ENCODE measurements around the gene CAPN8.
"Not testable (repeated sequence)": the region's sequence is repeated elsewhere in the genome, so short reads cannot be mapped to it uniquely, and the experiment has no call there.

The CAPN8 gene

GRCh38 chr1:223535319-223535718 lies 130.2 kb downstream of the CAPN8 start:
- FAIRE-seq (no peak), DNase-seq (ENCODE audit: insufficient read length) (no peak)
- TF ChIP-seq POLR2AphosphoS5 (IDR thresholded peaks at IDR 0.05; ENCODE audit: low read depth, low read length), result no peak

GRCh38 chr1:223534677-223535076 lies 130.8 kb downstream of the CAPN8 start:
- DNase-seq (ENCODE audit: insufficient read length), result no peak
- no peak for FAIRE-seq
- TF ChIP-seq POLR2A (IDR thresholded peaks at IDR 0.05; ENCODE audit: low read depth, low read length) (no peak), TAF1 (IDR thresholded peaks at IDR 0.05; ENCODE audit: borderline replicate concordance, low read depth, low read length) (no peak), POLR2AphosphoS5 (IDR thresholded peaks at IDR 0.05; ENCODE audit: low read depth, low read length) (no peak)

GRCh38 chr1:223533708-223534107 lies 131.8 kb downstream of the CAPN8 start:
- DNase-seq (ENCODE audit: insufficient read length) (no peak), FAIRE-seq (no peak)
- TF ChIP-seq TAF1 (IDR thresholded peaks at IDR 0.05; ENCODE audit: borderline replicate concordance, low read depth, low read length), result no peak
- no peak for TF ChIP-seq POLR2AphosphoS5 (IDR thresholded peaks at IDR 0.05; ENCODE audit: low read depth, low read length)
- no peak for TF ChIP-seq POLR2A (IDR thresholded peaks at IDR 0.05; ENCODE audit: low read depth, low read length)

- DNase-seq (ENCODE audit: insufficient read length) (no peak), FAIRE-seq (peak; percentile 94)
- no peak for TF ChIP-seq POLR2AphosphoS5 (IDR thresholded peaks at IDR 0.05; ENCODE audit: low read depth, low read length)
- TF ChIP-seq POLR2A (IDR thresholded peaks at IDR 0.05; ENCODE audit: low read depth, low read length), result no peak
- no peak for TF ChIP-seq TAF1 (IDR thresholded peaks at IDR 0.05; ENCODE audit: borderline replicate concordance, low read depth, low read length)
Observed at GRCh38 chr1:223531742-223532341, 133.7 kb downstream of the CAPN8 start.

GRCh38 chr1:223525957-223526356 lies 139.5 kb downstream of the CAPN8 start:
- DNase-seq (ENCODE audit: insufficient read length), result no peak
- FAIRE-seq, result no peak
- TF ChIP-seq TAF1 (IDR thresholded peaks at IDR 0.05; ENCODE audit: borderline replicate concordance, low read depth, low read length) (no peak), POLR2AphosphoS5 (IDR thresholded peaks at IDR 0.05; ENCODE audit: low read depth, low read length) (no peak), POLR2A (IDR thresholded peaks at IDR 0.05; ENCODE audit: low read depth, low read length) (no peak)

GRCh38 chr1:223525546-223525945 lies 140.0 kb downstream of the CAPN8 start:
- TF ChIP-seq TAF1 (IDR thresholded peaks at IDR 0.05; ENCODE audit: borderline replicate concordance, low read depth, low read length), result no peak
- DNase-seq (ENCODE audit: insufficient read length) (no peak), FAIRE-seq (no peak)

- TF ChIP-seq POLR2AphosphoS5 (IDR thresholded peaks at IDR 0.05; ENCODE audit: low read depth, low read length), result no peak
- TF ChIP-seq TAF1 (IDR thresholded peaks at IDR 0.05; ENCODE audit: borderline replicate concordance, low read depth, low read length), result no peak
- TF ChIP-seq POLR2A (IDR thresholded peaks at IDR 0.05; ENCODE audit: low read depth, low read length), result no peak
- FAIRE-seq, result no peak
- no peak for DNase-seq (ENCODE audit: insufficient read length)
Observed at GRCh38 chr1:223524930-223525451, 140.5 kb downstream of the CAPN8 start.

- no peak for TF ChIP-seq POLR2A (IDR thresholded peaks at IDR 0.05; ENCODE audit: low read depth, low read length)
- no peak for TF ChIP-seq TAF1 (IDR thresholded peaks at IDR 0.05; ENCODE audit: borderline replicate concordance, low read depth, low read length)
- no peak for TF ChIP-seq POLR2AphosphoS5 (IDR thresholded peaks at IDR 0.05; ENCODE audit: low read depth, low read length)
- FAIRE-seq, result no peak
- DNase-seq (ENCODE audit: insufficient read length), result no peak
Observed at GRCh38 chr1:223521150-223521549, 144.4 kb downstream of the CAPN8 start.

- FAIRE-seq (no peak), DNase-seq (ENCODE audit: insufficient read length) (no peak)
- TF ChIP-seq TAF1 (IDR thresholded peaks at IDR 0.05; ENCODE audit: borderline replicate concordance, low read depth, low read length) (no peak), POLR2AphosphoS5 (IDR thresholded peaks at IDR 0.05; ENCODE audit: low read depth, low read length) (no peak), POLR2A (IDR thresholded peaks at IDR 0.05; ENCODE audit: low read depth, low read length) (no peak)
Observed at GRCh38 chr1:223520200-223520599, 145.3 kb downstream of the CAPN8 start.

GRCh38 chr1:223519116-223519515 lies 146.4 kb downstream of the CAPN8 start:
- DNase-seq (ENCODE audit: insufficient read length) (no peak), FAIRE-seq (no peak)
- TF ChIP-seq POLR2A (IDR thresholded peaks at IDR 0.05; ENCODE audit: low read depth, low read length), result no peak
- no peak for TF ChIP-seq POLR2AphosphoS5 (IDR thresholded peaks at IDR 0.05; ENCODE audit: low read depth, low read length)
- TF ChIP-seq TAF1 (IDR thresholded peaks at IDR 0.05; ENCODE audit: borderline replicate concordance, low read depth, low read length), result no peak

GRCh38 chr1:223518553-223518952 lies 146.9 kb downstream of the CAPN8 start:
- FAIRE-seq; DNase-seq (ENCODE audit: insufficient read length): not testable (repeated sequence)

GRCh38 chr1:223515926-223516325 lies 149.6 kb downstream of the CAPN8 start:
- no peak for TF ChIP-seq TAF1 (IDR thresholded peaks at IDR 0.05; ENCODE audit: borderline replicate concordance, low read depth, low read length)
- TF ChIP-seq POLR2A (IDR thresholded peaks at IDR 0.05; ENCODE audit: low read depth, low read length), result no peak
- no peak for TF ChIP-seq POLR2AphosphoS5 (IDR thresholded peaks at IDR 0.05; ENCODE audit: low read depth, low read length)
- no peak for DNase-seq (ENCODE audit: insufficient read length)
- FAIRE-seq, result no peak

GRCh38 chr1:223515421-223515820 lies 150.1 kb downstream of the CAPN8 start:
- FAIRE-seq, result no peak
- no peak for DNase-seq (ENCODE audit: insufficient read length)
- TF ChIP-seq POLR2AphosphoS5 (IDR thresholded peaks at IDR 0.05; ENCODE audit: low read depth, low read length) (no peak), TAF1 (IDR thresholded peaks at IDR 0.05; ENCODE audit: borderline replicate concordance, low read depth, low read length) (no peak), POLR2A (IDR thresholded peaks at IDR 0.05; ENCODE audit: low read depth, low read length) (no peak)
